BJ (cell line): ENCODE measurements around the gene MAP3K4. TPM values are rescaled to one million over a fixed set of nuclear protein-coding genes. Genes with fewer than 3 reads are reported as not detected.

Source experiments
- CTCF ChIA-PET: fragments of 350-600 bp; formaldehyde crosslinking; extraction: SDS; loops from one replicate; lab custom pipeline; 2021; ENCODE audit warnings: antibody characterized with exemption, inconsistent platforms; lab: Yijun Ruan, JAX
- POLR2A ChIA-PET: fragments of 300-600 bp; sonication (Branson Sonifier 250); formaldehyde crosslinking; extraction: SDS; loops from one replicate; lab custom pipeline; 2021; ENCODE audit warnings: antibody characterized with exemption; lab: Charles Lee
- DNase-seq: peaks from one replicate; pipeline ENCODE4 v3.0.0-alpha.2; 2011; ENCODE audit warnings: low read depth
- H3K27me3 ChIP-seq: 2 replicates; pipeline ENCODE4 v1.6.0; 2011; ENCODE audit warnings: low read length; ENCODE audit not compliant: control insufficient read depth, insufficient read depth
- H3K36me3 ChIP-seq: 2 replicates; pipeline ENCODE4 v1.5.1; 2011; ENCODE audit warnings: low read length; ENCODE audit not compliant: control insufficient read depth, insufficient read depth
- H3K4me3 ChIP-seq: 2 replicates; pipeline ENCODE4 v1.5.1; 2011; ENCODE audit warnings: low read depth, mild to moderate bottlenecking, control low read depth, low read length
- polyA plus RNA-seq: library from polyadenylated mRNA; depleted of rRNA; stranded (reverse); fragments of >200 nt; gene quantifications from 2 replicates; pipeline ENCODE4 v1.2.3, GENCODE V29; 2011
- TF ChIP-seq, protein P1 (sequence below): IDR thresholded peaks from 2 replicates; pipeline ENCODE4 v1.5.1; 2011; ENCODE audit warnings: low read depth, mild to moderate bottlenecking, control low read depth, inconsistent platforms, low read length, moderate library complexity; ENCODE audit not compliant: insufficient read depth

The MAP3K4 gene
- polyA plus RNA-seq, 1 experiment = 5.3 TPM

- POLR2A ChIA-PET = interaction anchor here (0.5 kb wide), 1 partner anchor 95 kb away, joined by 3 read pairs; no protein-coding TSS in a partner anchor
- no peak for DNase-seq
- CTCF ChIA-PET = interaction anchor here (1.1 kb wide), 1 partner anchor 208 kb away, joined by 3 read pairs; no protein-coding TSS in a partner anchor
- H3K4me3 ChIP-seq = no peak overlapping the region
- H3K36me3 ChIP-seq = peaks cover 4% of the 10 kb centered on the region
- TF ChIP-seq, protein P1, sequence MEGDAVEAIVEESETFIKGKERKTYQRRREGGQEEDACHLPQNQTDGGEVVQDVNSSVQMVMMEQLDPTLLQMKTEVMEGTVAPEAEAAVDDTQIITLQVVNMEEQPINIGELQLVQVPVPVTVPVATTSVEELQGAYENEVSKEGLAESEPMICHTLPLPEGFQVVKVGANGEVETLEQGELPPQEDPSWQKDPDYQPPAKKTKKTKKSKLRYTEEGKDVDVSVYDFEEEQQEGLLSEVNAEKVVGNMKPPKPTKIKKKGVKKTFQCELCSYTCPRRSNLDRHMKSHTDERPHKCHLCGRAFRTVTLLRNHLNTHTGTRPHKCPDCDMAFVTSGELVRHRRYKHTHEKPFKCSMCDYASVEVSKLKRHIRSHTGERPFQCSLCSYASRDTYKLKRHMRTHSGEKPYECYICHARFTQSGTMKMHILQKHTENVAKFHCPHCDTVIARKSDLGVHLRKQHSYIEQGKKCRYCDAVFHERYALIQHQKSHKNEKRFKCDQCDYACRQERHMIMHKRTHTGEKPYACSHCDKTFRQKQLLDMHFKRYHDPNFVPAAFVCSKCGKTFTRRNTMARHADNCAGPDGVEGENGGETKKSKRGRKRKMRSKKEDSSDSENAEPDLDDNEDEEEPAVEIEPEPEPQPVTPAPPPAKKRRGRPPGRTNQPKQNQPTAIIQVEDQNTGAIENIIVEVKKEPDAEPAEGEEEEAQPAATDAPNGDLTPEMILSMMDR = no peak
- H3K27me3 ChIP-seq = no peaks in the 10 kb centered on the region
These were observed 147.2 kb downstream of the MAP3K4 start for GRCh38 chr6:161138543-161139303.

DNA sequence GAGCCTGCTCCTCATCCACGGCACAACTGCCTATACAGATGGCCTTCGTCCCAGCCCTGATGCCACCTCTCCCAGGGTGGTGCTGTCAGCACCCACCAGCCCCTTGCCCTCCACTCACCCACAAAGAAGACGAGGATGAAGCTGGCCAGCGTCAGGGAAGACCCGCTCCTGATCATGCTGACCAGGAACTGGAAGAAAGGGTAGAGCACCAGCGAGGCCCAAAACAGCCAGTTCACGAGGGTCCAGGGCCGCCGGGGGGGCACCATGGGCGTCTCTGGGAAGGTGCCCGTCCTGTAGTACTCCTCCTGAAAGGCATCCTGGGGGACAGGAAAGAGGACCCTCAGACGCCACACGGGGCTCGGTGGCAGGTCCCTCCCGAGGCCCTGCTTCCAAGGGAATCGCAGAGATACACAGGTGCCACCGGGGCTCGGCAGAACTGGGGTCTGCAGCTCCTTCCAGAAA is 147.8 kb downstream of the MAP3K4 start:
- POLR2A ChIA-PET = interaction anchor here (0.5 kb wide), 1 partner anchor 96 kb away, joined by 3 read pairs; no protein-coding TSS in a partner anchor
- H3K36me3 ChIP-seq = peaks cover 4% of the 10 kb centered on the region
- H3K4me3 ChIP-seq = no peak overlapping the region
- H3K27me3 ChIP-seq = no peaks in the 10 kb centered on the region
- CTCF ChIA-PET = interaction anchor here (1.1 kb wide), 1 partner anchor 209 kb away, joined by 3 read pairs; no protein-coding TSS in a partner anchor
- TF ChIP-seq, protein P1 = no peak
- no peak for DNase-seq

- H3K36me3 ChIP-seq = peaks cover 2% of the 10 kb centered on the region; the same call in 1 of the 2 replicates
- POLR2A ChIA-PET = no interaction called here
- H3K4me3 ChIP-seq = no peak overlapping the region
- DNase-seq = no peak
- TF ChIP-seq, protein P1 = no peak
- H3K27me3 ChIP-seq = no peaks in the 10 kb centered on the region
- CTCF ChIA-PET = interaction anchor here (0.8 kb wide), 1 partner anchor 13 kb away, joined by 5 read pairs; no protein-coding TSS in a partner anchor
These were observed 148.4 kb downstream of the MAP3K4 start for GRCh38 chr6:161139766-161140553.

GRCh38 chr6:161140554-161140875 is 148.9 kb downstream of the MAP3K4 start:
- Histone ChIP-seq H3K36me3 (peaks cover under 1% of the 10 kb centered on the region; the same call in 1 of the 2 replicates), H3K27me3 (no peaks in the 10 kb centered on the region), H3K4me3 (no peak overlapping the region)
- no peak for DNase-seq
- ChIA-PET POLR2A (no interaction called here), CTCF (interaction anchor here (0.8 kb wide), 1 partner anchor 12 kb away, joined by 5 read pairs; no protein-coding TSS in a partner anchor)
- TF ChIP-seq, protein P1 = no peak

GRCh38 chr6:161141173-161141572 is 149.6 kb downstream of the MAP3K4 start:
- Histone ChIP-seq H3K27me3 (no peaks in the 10 kb centered on the region), H3K36me3 (no peaks in the 10 kb centered on the region; the same call in 1 of the 2 replicates), H3K4me3 (no peak overlapping the region)
- DNase-seq = no peak
- ChIA-PET POLR2A (no interaction called here), CTCF (no interaction called here)
- TF ChIP-seq, protein P1 = no peak
